Measurements from ENCODE around the gene MORN5.

The MORN5 gene

DNA sequence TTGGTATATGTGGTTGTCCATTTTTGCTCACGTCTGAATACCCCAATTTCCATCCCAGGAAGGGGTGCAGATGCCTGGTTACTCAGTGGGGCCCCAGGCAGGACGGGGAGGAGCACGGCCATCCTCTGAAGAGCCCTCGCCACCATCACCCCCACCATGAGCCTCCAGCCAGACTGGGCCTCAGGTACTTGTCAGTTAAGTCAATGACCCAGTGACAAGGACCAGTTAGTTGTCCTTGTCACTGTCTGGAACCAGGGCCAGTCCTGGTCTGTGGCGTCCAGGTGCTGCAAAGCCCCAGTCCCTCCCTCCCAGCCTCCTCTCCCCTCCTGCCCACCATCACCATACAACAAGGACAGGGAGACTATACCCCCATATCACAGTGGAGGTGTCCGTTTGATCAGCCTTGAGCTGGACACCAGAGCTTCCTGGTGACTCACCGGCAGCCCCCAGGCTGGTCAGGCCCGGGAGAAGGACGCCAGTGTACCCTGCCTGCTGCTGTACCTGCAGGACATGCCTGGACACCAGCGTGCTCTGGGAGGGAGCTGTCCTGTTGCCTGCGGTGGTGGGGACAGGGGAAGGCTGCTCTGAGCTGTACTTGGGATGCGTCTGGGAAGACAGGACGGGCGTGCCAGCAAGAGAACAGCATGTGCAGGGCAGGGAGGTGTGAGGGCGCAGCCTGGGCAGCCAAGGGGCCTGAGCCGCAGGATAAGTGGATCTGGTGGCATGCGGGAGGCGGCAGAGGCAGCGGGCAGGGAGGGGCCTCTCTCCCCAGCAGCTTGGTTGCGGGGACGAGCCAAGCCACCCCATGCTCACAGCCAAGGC lies 34.0 kb upstream of the MORN5 start:
- peak; percentile 72 for DNase-seq

DNA sequence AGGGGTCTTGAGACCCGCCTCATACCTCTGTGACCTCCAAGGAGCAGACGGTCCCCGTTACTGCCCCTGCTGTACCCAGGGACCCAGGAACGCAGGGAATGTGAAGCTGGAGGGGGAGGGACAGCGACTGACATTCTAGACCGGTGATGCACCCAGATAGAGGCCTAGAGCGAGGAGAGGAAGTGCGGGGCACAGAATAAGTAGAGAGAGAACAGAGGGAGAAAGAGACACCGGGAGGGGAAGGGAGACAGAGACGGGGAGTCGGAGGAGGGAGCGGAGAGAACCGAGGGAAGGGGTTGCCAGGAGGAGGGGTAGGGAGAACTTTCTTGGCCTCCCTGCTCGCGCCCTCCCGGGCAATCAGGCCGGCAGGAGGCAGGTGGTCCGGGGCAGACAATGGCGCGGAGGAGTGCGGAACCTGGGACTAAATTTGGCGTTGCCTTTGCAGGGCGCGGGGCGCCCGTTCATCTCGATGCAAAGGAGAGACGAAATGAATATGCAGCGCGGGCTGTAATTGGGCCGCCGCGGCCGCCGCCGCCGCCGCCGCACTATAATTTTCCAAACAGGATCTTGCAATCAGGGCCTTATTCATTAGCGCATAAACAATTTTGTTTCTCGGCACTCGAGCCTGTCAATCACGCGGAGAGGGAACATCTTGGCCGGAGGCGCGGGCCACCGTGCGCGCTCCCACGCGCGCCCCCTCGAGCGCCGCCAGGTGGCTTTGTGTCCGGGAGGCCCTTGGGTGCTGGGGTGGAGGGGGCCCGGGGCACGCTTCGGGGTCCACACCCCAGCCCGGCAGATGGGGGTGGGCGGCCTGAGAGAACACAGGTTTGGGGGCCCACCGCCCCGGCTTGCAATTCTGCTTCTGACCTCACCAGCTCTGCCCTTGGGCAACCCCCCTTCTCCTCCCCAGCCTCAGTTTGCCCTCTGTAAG lies 33.1 kb upstream of the MORN5 start:
- peak; percentile 59 for DNase-seq

- DNase-seq = peak; percentile 34
Observed at GRCh38 chr9:122127396-122127798, 32.3 kb upstream of the MORN5 start.

- DNase-seq = no peak
Observed at GRCh38 chr9:122128007-122128968, 31.4 kb upstream of the MORN5 start.

DNA sequence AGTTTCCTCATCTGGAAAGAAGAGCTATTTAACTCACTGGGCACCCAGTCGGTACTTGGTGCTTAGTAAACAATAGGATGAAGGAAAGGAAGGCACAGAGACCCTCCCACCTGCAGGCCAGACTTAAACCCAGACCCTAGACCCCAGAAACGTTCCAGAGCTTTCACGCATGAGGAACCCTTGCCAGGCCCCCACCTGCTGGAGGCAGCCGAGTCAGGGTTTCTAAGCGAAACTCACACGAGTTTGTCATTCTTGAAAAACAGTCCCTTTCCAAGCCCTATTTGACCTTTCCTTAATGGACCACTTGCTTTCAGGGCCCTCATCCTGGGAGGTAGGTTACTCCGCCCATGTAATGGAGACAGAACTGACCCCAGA lies 30.8 kb upstream of the MORN5 start:
- no peak for DNase-seq

DNA sequence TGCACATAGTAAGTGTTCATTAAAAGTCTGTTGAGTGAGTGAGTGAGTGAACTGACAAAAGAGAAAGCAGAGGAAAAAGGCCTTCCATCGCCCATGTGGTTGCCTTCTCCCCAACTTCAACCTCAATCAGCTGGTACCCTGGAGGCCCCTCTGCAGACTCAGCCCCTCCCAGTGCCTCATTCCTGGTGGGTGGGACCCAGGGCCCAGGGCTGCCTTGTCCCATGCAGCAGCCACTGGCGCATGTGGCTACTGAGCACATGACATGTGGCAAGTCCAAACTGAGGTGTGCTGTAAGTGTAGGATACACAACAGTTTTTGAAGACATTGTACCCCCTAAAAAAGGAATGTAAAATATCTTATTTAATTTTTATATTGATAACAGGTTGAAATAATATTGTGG lies 29.7 kb upstream of the MORN5 start:
- DNase-seq = no peak

GRCh38 chr9:122130837-122131236 lies 28.9 kb upstream of the MORN5 start:
- DNase-seq = no peak

DNA sequence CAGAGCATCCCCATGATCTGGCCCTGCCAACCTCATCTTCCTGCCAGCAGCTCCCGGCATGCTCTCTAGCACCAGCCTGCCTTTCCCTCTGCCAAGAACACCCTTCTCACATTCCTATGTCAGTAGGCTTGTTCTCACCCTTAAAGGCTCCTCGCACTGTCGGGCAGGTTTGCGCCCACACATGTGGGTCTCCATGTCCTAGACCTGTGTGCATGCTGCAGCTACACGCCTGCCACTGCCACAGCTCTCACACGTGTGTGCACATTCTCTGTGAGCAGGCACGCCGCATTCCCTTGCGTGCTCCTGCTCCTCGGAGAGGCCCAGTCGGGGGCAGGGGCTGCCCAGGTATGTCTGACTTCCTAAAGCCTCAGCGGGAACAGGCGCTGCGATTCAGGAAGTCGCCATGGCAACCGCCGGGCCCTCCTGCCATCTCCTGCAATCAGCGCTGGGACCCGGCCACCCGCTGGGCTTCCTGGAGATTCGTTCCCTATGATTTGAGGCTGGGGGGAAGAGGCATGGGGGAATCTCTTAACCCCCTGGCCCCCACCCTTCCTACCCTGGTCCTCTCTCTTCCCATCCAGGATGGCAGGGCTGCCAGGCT lies 28.2 kb upstream of the MORN5 start:
- DNase-seq = no peak

DNA sequence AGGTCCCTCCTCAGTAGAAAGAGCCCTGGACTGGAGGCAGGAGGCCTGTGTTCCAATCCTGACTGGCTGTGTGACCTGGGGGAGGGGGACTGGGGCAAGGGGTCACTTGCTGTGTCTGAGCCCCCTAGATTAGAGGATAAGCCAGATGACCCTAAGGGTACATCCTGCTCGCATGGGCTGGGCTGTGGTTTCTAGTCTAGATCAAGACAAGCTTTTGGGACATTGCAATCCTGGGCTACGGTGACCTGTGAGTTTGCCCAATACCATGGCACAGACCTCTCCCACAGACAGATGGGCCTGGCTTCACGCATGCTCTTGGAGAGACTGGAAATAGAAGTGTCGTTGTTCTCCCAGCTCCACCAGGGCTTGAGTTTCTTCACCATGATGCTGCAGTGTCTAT lies 27.2 kb upstream of the MORN5 start:
- DNase-seq = no peak

DNA sequence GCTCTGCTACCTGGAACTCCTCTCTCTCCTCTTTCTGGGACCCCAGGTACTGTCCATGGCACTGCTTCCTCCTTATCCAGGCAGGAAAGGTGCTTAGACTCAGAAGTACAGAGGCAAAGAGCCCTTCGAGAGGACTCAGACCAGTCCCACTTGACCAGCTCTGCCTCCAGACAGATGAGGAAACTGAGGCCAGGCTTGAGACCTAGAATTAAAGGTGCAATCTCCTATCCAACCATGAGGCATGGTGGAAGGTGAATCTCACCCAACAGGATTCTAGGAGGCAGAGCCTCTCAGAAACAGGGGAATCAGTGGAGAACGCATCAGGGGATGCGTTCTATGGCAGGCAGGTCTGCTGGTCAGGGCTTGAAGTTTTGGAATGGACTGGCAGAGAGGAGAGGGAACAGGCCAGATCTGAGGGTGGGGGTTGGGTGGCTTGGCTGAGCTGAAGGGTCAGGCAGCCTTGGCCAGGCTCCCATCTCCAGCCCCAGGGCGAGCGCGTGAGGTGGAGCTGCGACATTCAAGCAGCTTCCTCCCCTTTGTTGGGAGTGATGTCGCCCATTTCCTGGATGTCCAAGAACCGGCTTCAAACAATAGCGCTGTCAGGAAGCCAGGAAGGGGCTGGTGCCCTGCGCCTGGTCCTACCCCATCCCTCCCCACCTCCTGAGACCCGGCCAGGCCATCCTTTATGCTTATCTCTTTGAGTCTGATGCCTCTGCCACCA lies 26.3 kb upstream of the MORN5 start:
- DNase-seq = no peak

GRCh38 chr9:122133984-122134535 lies 25.6 kb upstream of the MORN5 start:
- no peak for DNase-seq

- DNase-seq = no peak
Observed at GRCh38 chr9:122134822-122135528, 24.7 kb upstream of the MORN5 start.

GRCh38 chr9:122135529-122135859 lies 24.2 kb upstream of the MORN5 start:
- DNase-seq = no peak

DNA sequence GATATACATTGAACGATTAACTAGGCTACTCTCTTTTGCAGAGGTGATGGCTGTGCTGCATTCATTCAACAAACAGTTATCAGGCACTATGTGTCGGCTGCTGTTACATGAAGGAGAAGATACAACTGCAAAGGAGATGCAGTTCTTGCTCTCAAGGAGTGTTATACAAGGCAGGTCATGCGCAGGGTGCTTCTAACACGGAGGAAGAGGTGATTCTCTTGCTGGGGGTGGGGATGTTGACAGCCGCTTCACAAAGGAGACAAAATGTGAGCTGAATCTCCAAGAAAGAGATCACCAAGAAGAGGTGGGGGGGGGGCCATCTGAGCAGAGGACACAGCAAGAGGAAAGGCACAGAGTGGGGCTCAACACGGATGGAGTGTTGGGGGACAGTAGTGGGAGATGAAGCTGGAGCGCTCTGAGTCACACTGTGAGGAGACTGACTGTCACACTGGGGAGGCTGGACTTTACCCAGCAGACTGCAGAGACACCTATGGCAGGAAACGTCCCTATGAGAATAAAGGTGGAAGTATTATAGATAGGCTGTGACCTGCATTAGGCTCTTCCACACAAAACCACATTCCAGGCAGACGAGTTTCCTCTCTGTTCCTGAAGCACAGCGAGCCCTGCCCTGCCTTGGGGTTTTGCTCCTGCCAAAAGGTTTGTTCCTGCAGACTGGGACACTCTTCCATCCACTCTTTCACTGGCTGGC lies 21.0 kb upstream of the MORN5 start:
- DNase-seq = no peak

DNA sequence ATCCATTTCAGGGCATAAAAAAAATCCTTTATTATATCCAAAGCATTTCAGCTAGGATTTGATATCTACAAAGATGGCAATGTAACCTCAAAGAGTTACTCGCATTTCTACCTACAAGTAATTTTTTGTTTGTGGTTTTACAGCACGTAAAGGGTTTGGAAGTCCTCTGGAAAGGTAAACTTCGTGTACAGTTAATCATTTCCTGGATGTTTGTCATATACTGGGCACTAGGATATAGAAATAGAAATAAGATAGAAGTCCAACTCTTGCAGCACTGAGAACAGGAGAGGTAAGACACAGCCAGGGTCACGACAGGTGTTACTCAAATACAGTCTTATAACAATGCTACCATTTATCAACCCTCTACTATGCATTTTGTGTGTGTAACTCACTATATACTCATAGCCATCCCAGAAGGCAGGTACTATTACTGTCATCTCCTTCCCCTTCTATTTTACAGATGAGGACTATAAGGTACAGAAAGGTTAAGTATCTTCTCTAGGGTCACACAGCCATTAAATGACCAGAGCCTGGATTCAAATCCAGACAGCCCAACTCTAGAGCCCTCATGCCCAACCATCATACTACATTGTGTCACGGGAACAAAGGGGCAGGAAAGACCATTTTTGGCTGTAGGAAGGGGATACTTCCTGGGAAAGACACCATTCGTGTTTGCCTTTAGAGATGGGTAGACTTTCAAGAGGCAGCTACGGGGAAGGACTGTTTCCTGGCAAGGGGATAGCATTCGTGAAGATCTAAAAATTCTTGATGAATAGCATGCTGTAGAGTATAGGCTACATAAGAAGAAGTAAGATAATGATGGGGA lies 19.1 kb upstream of the MORN5 start:
- no peak for DNase-seq

- no peak for DNase-seq
Observed at GRCh38 chr9:122141671-122142070, 18.0 kb upstream of the MORN5 start.

DNA sequence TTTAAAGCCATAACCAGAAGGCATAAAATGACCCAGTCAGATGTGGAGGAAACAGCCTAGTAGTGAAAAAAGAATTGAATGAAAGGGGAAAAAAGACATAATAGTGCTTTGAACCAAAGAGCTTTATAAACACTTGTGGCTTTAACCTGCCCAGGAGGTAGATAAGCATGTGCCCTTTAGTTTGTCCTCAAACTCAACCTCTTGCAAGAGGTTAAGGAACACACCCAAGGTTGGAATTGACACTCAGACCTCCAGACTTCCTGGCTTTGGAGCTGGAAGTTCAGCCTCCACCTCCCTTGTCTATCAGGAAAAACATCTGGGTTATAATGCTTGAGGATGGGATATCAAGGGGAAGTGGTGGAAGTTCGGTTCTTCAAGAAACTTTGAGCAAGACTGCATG lies 16.4 kb upstream of the MORN5 start:
- DNase-seq = no peak

GRCh38 chr9:122143876-122144405 lies 15.8 kb upstream of the MORN5 start:
- no peak for DNase-seq
